Endothelial cell of umbilical vein (primary cell): ENCODE results near the gene FAM131B. TPM values are rescaled to one million over a fixed set of nuclear protein-coding genes. Genes with fewer than 3 reads are reported as not detected.

Experiments used
- BruUV-seq: library from RNA; stranded (reverse); fragments of 400-500 nt; replicated peaks from 2 replicates; lab custom pipeline; 2021; lab: Mats Ljungman, UMichigan
- CTCF ChIA-PET: fragments of 300-600, 350-600 bp; sonication (Branson Sonifier 250); formaldehyde crosslinking; loops from one replicate; lab custom pipeline; 2021; ENCODE audit warnings: antibody characterized with exemption, inconsistent platforms; lab: Charles Lee
- POLR2A ChIA-PET: fragments of 300-600, 350-600 bp; sonication (Branson Sonifier 250); formaldehyde crosslinking; loops from one replicate; lab custom pipeline; 2021; ENCODE audit warnings: antibody characterized with exemption, inconsistent platforms; lab: Charles Lee
- DNase-seq: peaks from one replicate; pipeline ENCODE4 v3.0.0-alpha.2; 2011; ENCODE audit warnings: low read depth, low spot score
- FAIRE-seq: peaks from 2 replicates; lab custom pipeline; 2011; peaks lifted over from hg19 to GRCh38; lab: Jason Lieb, UNC
- H2AFZ ChIP-seq: 2 replicates; pipeline ENCODE4 v1.6.0; 2012; ENCODE audit warnings: low read depth, low read length, control low read depth, inconsistent platforms
- H3K27ac ChIP-seq: 2 replicates; pipeline ENCODE4 v1.5.1; 2011; ENCODE audit warnings: low read depth, mild to moderate bottlenecking, control low read depth, low read length, moderate library complexity; ENCODE audit not compliant: insufficient read depth
- H3K27me3 ChIP-seq, 2 experiments: 2 replicates each; pipeline versions ENCODE4 v1.6.0 to v1.6.1; 2011; ENCODE audit warnings: low read length in 2 of 2, mixed read lengths in 1 of 2; ENCODE audit not compliant: control insufficient read depth in 2 of 2, insufficient read depth in 2 of 2
- H3K36me3 ChIP-seq, 2 experiments: 2 replicates in 1 of 2; 3 replicates in 1 of 2; pipeline ENCODE4 v1.5.1; 2011; ENCODE audit warnings: low read length in 2 of 2, mild to moderate bottlenecking in 1 of 2, moderate library complexity in 1 of 2; ENCODE audit not compliant: control insufficient read depth in 2 of 2, insufficient read depth in 2 of 2; ENCODE audit errors: extremely low read depth in 1 of 2
- H3K4me1 ChIP-seq: 3 replicates; pipeline ENCODE4 v1.5.1; 2011; ENCODE audit warnings: mild to moderate bottlenecking, low read length; ENCODE audit not compliant: control insufficient read depth, insufficient read depth; ENCODE audit errors: extremely low read depth
- H3K4me2 ChIP-seq: 2 replicates; pipeline ENCODE4 v1.6.1; 2011; ENCODE audit warnings: low read length, control low read depth, mixed read lengths; ENCODE audit not compliant: insufficient read depth
- H3K4me3 ChIP-seq, 3 experiments: fragments of 200-600 bp in 1 of 3; sonication (generic), shearing (Covaris generic) in 1 of 3; replicated peaks in 1 of 3; 2 replicates each; pipeline ENCODE4 v1.5.1; 2011 to 2016; ENCODE audit warnings: control low read depth in 3 of 3, low read length in 3 of 3, mild to moderate bottlenecking in 2 of 3, inconsistent platforms in 1 of 3, low read depth in 1 of 3, moderate library complexity in 1 of 3; ENCODE audit not compliant: insufficient read depth in 1 of 3
- H3K79me2 ChIP-seq: 2 replicates; pipeline ENCODE4 v1.6.0; 2012; ENCODE audit warnings: low read length, inconsistent platforms; ENCODE audit not compliant: control insufficient read depth, insufficient read depth
- H3K9ac ChIP-seq: replicated peaks from 2 replicates; pipeline ENCODE3; 2011; ENCODE audit warnings: low read length, control low read depth; ENCODE audit not compliant: insufficient read depth; ENCODE audit errors: extremely low read depth
- H3K9me1 ChIP-seq: replicated peaks from 3 replicates; pipeline ENCODE4 v1.6.0; 2011; ENCODE audit warnings: mild to moderate bottlenecking, low read length; ENCODE audit not compliant: control insufficient read depth, insufficient read depth; ENCODE audit errors: extremely low read depth
- H3K9me3 ChIP-seq: replicated peaks from 2 replicates; pipeline ENCODE4 v1.5.1; 2012; ENCODE audit warnings: low read length, inconsistent platforms; ENCODE audit not compliant: control insufficient read depth, insufficient read depth
- H4K20me1 ChIP-seq: replicated peaks from 2 replicates; pipeline ENCODE3; 2011; ENCODE audit warnings: mild to moderate bottlenecking, low read length; ENCODE audit not compliant: control insufficient read depth, insufficient read depth; ENCODE audit errors: extremely low read depth
- EZH2 ChIP-seq: IDR thresholded peaks from 2 replicates; pipeline ENCODE4 v1.6.1; 2012; ENCODE audit warnings: borderline replicate concordance, low read depth, mild to moderate bottlenecking, moderate library complexity, low read length, inconsistent platforms; ENCODE audit not compliant: severe bottlenecking
- FOS ChIP-seq: IDR thresholded peaks from 2 replicates; pipeline ENCODE4 v1.6.1; 2011; ENCODE audit warnings: mild to moderate bottlenecking, low read length, moderate library complexity, borderline replicate concordance; ENCODE audit not compliant: insufficient read depth
- GATA2 ChIP-seq: IDR thresholded peaks from 2 replicates; pipeline ENCODE4 v1.7.0; 2011; ENCODE audit warnings: low read depth, mild to moderate bottlenecking, moderate library complexity, mixed read lengths, low read length; ENCODE audit not compliant: insufficient read length, insufficient read depth
- JUN ChIP-seq: IDR thresholded peaks from 2 replicates; pipeline ENCODE4 v1.6.1; 2011; ENCODE audit warnings: borderline replicate concordance, low read depth; ENCODE audit not compliant: insufficient read length, insufficient read depth
- MYC ChIP-seq: IDR thresholded peaks from one replicate; pipeline ENCODE4 v1.6.1; 2011; ENCODE audit warnings: mild to moderate bottlenecking, low read depth, low read length
- POLR2A ChIP-seq: IDR thresholded peaks from 2 replicates; pipeline ENCODE4 v1.6.1; 2012; ENCODE audit warnings: low read depth, mild to moderate bottlenecking, control low read depth, low read length
- POLR2AphosphoS5 ChIP-seq: IDR thresholded peaks from 2 replicates; pipeline ENCODE4 v1.6.1; 2012; ENCODE audit warnings: low read depth, mild to moderate bottlenecking, control low read depth, low read length, moderate library complexity; ENCODE audit not compliant: insufficient read depth
- dilution Hi-C: fragments of 300-500 bp; cut with MboI; formaldehyde crosslinking; loops from one replicate; pipeline ENCODE4 v1.15.0; 2019; ENCODE audit warnings: low sequenced_read_pairs; ENCODE audit not compliant: extremely low pct_ligation_motif_present
- intact Hi-C: fragments of 100-400 bp; cut with micrococcal nuclease; formaldehyde crosslinking; loops from one replicate; pipeline ENCODE4 v1.10.0; 2022
- polyA plus RNA-seq, 4 experiments: library from polyadenylated mRNA; depleted of rRNA in 3 of 4; stranded (reverse) in 3 of 4; unstranded in 1 of 4; fragments of >200 nt; gene quantifications; 2 replicates each; pipeline versions ENCODE4 v1.2.1 to v1.2.3, GENCODE V29; 2011 to 2012; ENCODE audit warnings: missing spikeins in 1 of 4
- total RNA-seq: library from RNA; stranded (reverse); gene quantifications from 2 replicates; pipeline ENCODE4 v1.2.3, GENCODE V29; 2021
- TF ChIP-seq, protein P1 (sequence below), 2 donors: IDR thresholded peaks; 1 replicate in 1 of 2; 2 replicates in 1 of 2; pipeline ENCODE4 v1.5.1; 2011; ENCODE audit warnings: low read length in 2 of 2, mild to moderate bottlenecking in 2 of 2, moderate library complexity in 2 of 2, control low read depth in 1 of 2, inconsistent platforms in 1 of 2, low read depth in 1 of 2; ENCODE audit not compliant: insufficient read depth in 1 of 2; ENCODE audit errors: extremely low read depth in 1 of 2
- TF ChIP-seq, protein P2 (sequence below): IDR thresholded peaks from 2 replicates; pipeline ENCODE4 v1.6.1; 2011; ENCODE audit not compliant: insufficient read depth, insufficient read length

Gene FAM131B
- total and polyA plus RNA-seq, 2 donors (not counting 3 experiments of a cell fraction or from before 2014, with no cell fraction given): 1.6 to 1.8 TPM

DNA sequence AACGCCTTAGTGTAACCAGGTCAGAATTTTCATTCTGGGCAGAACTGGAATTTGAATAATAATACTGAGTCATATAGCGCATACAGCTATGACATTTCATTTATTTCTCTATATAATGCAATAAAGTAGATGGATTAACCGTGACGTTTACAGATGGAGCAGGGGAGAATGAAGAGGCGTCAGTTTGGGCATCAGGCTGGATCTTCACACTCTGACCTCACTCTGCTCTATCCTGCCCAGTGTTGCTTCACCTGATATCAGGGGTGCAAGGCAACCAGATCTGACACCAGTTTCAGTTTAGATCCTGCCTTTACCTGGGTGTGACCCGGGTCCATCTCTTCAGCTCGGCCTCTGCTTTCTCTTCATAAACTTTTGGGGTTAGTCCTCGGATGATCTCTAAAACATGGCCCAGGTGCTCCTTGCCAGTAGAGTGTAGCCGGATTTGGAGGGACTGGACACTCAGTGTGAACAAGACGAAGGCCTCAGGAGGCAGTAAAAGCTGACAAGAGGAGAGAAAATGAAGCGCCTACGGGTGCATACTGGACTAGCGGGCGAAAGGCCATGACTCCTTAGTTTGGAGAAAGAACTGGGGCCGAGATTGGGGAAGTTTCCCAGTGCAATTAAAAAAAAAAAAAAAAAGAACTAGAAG lies 17.2 kb upstream of the FAM131B start:
- Histone ChIP-seq H3K79me2 (peaks cover 52% of the 10 kb centered on the region), H3K9me1 (no peaks in the 10 kb centered on the region), H4K20me1 (no peaks in the 10 kb centered on the region), H3K9me3 (no peaks in the 10 kb centered on the region), H3K27ac (peak overlapping the region; percentile 98), H3K4me2 (peak overlapping the region; percentile 95), H2AFZ (no peak overlapping the region), H3K9ac (peak overlapping the region; percentile 96), H3K4me3 (peak overlapping the region; percentile 13 to 94 (median 67)), H3K27me3 (no peaks in the 10 kb centered on the region), H3K4me1 (peaks cover 45% of the 10 kb centered on the region), H3K36me3 (peaks cover 3 to 4% of the 10 kb centered on the region in 2 experiments)
- FAIRE-seq (no peak), DNase-seq (no peak)
- intact Hi-C loops: loop anchor here (1.0 to 5.0 kb wide), 7 partner anchors 15 to 139 kb away; partner anchors contain the start of gene CASP2
- POLR2A ChIA-PET: interaction anchor here (0.6 to 2.0 kb wide), 10 partner anchors 8 to 1012 kb away, joined by 3 to 17 read pairs (median 6); no protein-coding TSS in a partner anchor
- no TSS peak for BruUV-seq
- no peak for TF ChIP-seq POLR2AphosphoS5
- no peak for TF ChIP-seq JUN
- TF ChIP-seq EZH2: no peak
- TF ChIP-seq GATA2: no peak
- no peak for TF ChIP-seq MYC
- TF ChIP-seq POLR2A: no peak
- TF ChIP-seq, protein P1, sequence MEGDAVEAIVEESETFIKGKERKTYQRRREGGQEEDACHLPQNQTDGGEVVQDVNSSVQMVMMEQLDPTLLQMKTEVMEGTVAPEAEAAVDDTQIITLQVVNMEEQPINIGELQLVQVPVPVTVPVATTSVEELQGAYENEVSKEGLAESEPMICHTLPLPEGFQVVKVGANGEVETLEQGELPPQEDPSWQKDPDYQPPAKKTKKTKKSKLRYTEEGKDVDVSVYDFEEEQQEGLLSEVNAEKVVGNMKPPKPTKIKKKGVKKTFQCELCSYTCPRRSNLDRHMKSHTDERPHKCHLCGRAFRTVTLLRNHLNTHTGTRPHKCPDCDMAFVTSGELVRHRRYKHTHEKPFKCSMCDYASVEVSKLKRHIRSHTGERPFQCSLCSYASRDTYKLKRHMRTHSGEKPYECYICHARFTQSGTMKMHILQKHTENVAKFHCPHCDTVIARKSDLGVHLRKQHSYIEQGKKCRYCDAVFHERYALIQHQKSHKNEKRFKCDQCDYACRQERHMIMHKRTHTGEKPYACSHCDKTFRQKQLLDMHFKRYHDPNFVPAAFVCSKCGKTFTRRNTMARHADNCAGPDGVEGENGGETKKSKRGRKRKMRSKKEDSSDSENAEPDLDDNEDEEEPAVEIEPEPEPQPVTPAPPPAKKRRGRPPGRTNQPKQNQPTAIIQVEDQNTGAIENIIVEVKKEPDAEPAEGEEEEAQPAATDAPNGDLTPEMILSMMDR (IDR thresholded peaks at IDR 0.05; ENCODE audit: extremely low read depth in 1 of 2, insufficient read depth in 1 of 2, low read depth in 1 of 2, low read length in 2 of 2): no peak
- TF ChIP-seq, protein P2, sequence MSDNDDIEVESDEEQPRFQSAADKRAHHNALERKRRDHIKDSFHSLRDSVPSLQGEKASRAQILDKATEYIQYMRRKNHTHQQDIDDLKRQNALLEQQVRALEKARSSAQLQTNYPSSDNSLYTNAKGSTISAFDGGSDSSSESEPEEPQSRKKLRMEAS: no peak
- no peak for TF ChIP-seq FOS
- CTCF ChIA-PET: interaction anchor here (0.9 to 2.6 kb wide), 29 partner anchors 8 to 139 kb away, joined by 3 to 25 read pairs (median 7); partner anchors contain the start of genes CASP2 and GSTK1
- dilution Hi-C loops: loop anchor here (25.0 kb wide), 1 partner anchor 133 kb away; no protein-coding TSS in a partner anchor
